Fibroblast of peridontal ligament (primary cell): Measurements from ENCODE around the gene ESRRA.
A peak's percentile ranks its signal among the peaks of the same experiment; 100 is the strongest.
"Not testable (repeated sequence)": the region's sequence is repeated elsewhere in the genome, so short reads cannot be mapped to it uniquely, and the experiment has no call there.

ENCODE experiments used
- DNase-seq: peaks from one replicate; pipeline ENCODE4 v3.0.0-alpha.2; 2010; ENCODE audit errors: extremely low read depth

The ESRRA gene

DNA sequence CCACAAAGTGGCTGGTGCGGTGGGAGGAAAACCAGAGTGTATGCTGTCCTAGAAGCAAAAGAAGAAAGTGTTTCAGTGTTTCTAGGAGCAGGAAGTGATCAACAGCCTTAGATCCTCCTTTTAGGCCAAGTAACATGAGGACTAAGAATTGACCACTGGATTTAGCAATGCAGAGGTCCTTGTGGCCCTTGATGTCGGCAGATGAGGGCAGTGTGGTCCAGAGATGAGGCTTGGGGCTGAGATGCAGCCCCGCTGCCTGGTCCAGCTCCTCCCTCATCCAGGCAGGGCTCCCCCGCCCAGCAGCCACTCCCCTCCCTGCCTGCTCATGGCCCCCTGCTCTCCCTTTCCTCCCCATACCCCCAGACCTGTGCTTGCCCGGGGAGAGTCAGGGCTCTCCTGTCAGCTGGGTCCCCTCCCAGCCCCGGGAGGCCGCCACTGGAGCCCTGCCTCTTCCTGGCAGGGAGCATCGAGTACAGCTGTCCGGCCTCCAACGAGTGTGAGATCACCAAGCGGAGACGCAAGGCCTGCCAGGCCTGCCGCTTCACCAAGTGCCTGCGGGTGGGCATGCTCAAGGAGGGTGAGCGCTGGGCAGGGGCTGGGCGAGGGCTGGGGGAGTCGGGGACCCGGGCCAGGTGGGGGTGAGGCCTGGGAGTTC lies 8.3 kb downstream of the ESRRA start:
- no peak for DNase-seq

- DNase-seq: no peak
These were observed 9.0 kb downstream of the ESRRA start for GRCh38 chr11:64314146-64314804.

DNA sequence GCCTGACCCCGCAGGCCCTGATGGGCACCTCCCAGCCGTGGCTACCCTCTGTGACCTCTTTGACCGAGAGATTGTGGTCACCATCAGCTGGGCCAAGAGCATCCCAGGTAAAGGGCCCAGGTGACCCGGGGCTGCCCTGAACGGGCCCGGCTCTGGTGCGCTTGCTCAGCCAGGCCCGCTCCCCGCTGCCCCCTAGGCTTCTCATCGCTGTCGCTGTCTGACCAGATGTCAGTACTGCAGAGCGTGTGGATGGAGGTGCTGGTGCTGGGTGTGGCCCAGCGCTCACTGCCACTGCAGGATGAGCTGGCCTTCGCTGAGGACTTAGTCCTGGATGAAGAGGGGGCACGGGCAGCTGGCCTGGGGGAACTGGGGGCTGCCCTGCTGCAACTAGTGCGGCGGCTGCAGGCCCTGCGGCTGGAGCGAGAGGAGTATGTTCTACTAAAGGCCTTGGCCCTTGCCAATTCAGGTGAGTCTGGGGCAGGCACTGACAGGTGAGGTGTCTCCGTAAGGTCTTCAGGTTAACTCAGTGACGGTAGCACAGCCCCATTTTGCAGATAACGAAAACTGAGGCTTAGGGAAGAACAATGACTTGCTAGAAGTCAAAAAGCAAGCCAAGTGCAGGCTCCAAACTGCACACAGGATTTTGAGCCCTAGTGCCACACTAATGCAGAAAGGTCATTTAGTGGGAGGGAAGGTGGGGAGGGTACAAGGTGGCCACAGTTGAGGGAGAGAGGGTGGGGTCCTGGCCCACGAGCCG lies 9.7 kb downstream of the ESRRA start:
- DNase-seq: no peak

DNA sequence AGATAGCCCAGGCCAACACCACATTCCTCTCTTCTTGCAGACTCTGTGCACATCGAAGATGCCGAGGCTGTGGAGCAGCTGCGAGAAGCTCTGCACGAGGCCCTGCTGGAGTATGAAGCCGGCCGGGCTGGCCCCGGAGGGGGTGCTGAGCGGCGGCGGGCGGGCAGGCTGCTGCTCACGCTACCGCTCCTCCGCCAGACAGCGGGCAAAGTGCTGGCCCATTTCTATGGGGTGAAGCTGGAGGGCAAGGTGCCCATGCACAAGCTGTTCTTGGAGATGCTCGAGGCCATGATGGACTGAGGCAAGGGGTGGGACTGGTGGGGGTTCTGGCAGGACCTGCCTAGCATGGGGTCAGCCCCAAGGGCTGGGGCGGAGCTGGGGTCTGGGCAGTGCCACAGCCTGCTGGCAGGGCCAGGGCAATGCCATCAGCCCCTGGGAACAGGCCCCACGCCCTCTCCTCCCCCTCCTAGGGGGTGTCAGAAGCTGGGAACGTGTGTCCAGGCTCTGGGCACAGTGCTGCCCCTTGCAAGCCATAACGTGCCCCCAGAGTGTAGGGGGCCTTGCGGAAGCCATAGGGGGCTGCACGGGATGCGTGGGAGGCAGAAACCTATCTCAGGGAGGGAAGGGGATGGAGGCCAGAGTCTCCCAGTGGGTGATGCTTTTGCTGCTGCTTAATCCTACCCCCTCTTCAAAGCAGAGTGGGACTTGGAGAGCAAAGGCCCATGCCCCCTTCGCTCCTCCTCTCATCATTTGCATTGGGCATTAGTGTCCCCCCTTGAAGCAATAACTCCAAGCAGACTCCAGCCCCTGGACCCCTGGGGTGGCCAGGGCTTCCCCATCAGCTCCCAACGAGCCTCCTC lies 10.6 kb downstream of the ESRRA start:
- DNase-seq: not testable (repeated sequence)

- no peak for DNase-seq
These were observed 11.5 kb downstream of the ESRRA start for GRCh38 chr11:64316672-64317324.

DNA sequence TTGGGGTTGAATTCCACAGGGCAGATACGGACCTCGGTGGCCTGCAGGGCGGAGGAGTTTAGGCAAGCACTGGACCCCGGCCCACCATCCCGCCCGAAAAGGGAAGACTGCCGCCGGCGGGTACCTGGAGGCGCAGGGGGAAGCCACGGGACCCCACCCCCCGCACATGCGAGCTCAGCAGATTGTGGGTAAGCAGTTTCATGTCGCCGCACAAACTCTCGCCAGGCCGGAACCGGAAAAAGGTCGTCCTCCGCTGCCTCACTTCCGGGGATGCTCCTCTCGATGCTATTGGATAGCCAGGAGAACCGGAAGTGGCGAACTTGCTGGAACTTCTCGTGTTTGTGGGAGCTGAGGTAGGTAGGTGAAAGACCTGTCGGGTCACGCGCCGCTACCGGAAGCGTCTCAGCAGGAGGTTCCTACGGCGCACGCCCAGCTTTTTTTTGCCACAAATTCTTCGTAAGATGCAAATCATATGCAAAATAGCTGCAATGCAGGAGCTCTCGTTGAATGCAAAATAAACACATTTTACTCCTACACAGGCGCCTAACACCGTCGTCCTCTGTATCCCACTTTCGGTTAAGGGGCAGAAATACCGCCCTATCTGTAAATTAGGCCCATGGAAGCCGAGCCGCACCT lies 12.1 kb downstream of the ESRRA start, which contains the start of gene TRMT112:
Gene TRMT112, minus strand, starts transcription at position 235 of the 636 bp plus-strand sequence. Its CDS starts 33 bp downstream, at position 202.
- peak; percentile 92 for DNase-seq

GRCh38 chr11:64317961-64318765 lies 12.8 kb downstream of the ESRRA start, which contains the start of gene PRDX5:
Gene PRDX5 (plus strand): TSS chr11:64318121. CDS start chr11:64318216, 95 bp downstream.
- DNase-seq: peak; percentile 94

DNA sequence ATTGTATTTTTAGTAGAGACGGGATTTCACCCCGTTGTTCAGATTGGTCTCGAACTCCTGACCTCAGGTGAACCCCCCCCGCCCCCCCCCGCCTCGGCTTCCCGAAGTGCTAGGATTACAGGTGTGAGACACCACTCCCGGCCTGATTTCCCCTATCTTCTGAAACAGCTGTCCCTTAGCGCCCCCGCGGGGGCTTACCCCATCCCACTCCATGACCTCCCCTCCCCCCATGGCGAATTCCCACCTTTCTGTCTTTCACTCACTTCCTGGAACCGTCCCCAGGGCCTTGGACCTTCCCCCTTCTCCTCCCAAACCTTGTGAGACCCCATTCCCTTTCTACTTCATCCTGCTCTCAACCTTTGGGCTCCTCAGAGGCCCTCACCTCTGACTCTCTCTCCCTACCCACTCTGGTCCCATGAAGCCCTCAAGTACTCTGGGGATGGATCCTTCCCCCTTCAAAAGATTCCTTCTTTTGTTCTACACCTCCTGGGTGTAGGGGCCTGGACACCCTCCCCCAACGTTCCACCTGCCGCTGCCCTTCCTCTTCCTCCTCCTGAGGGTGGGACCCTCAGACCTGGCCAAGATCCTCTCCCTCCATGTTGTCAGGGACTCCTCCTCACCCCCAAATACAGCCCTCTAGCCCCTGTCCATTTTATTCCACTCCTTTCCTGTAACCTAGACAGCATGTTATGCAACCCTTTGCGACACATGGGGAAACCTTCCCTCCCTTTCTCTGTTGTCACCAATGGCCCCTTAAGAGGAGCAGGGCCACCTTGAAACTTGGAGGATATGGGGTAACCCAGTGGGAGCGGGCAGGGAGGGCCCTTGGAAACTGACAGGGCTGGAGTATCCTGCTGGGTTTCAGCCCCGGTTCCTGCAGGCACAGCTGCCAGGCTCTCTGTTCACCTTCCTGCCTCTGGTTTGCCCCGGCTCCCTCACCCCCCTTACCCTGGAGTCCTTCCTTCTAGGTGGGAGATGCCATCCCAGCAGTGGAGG lies 13.7 kb downstream of the ESRRA start:
- no peak for DNase-seq

GRCh38 chr11:64320556-64320955 lies 15.2 kb downstream of the ESRRA start:
- no peak for DNase-seq

DNA sequence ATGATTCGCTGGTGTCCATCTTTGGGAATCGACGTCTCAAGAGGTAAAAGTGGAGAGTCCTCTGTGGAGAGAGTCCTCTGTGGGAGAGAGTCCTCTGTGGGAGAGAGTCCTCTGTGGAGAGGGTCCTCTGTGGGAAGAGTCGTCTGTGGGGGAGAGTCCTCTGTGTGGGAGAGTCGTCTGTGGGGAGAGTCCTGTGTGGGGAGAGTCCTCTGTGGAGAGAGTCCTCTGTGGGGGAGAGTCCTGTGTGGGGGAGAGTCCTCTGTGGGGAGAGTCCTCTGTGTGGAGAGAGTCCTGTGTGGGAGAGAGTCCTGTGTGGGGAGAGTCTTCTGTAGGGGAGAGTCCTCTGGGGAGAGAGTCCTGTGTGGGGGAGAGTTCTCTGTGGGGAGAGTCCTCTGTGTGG lies 15.7 kb downstream of the ESRRA start:
- DNase-seq: no peak

- no peak for DNase-seq
These were observed 16.2 kb downstream of the ESRRA start for GRCh38 chr11:64321533-64321932.

DNA sequence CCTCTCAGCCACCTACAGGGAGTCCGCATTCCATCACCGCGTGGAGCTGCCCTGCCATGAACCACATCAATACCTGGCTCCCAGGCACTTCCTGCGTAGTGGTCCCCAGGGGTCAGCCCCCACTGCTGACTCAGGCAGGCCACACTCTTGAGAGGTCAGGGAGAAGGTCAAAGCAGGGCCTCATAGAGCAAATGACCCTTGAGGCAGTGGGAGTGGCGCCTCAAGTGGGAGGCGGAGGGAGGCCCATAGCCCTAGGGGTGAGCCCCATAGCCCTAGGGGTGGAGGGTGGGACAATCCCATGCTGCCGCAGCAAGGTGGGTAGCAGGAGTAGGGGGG lies 17.6 kb downstream of the ESRRA start:
- no peak for DNase-seq

DNA sequence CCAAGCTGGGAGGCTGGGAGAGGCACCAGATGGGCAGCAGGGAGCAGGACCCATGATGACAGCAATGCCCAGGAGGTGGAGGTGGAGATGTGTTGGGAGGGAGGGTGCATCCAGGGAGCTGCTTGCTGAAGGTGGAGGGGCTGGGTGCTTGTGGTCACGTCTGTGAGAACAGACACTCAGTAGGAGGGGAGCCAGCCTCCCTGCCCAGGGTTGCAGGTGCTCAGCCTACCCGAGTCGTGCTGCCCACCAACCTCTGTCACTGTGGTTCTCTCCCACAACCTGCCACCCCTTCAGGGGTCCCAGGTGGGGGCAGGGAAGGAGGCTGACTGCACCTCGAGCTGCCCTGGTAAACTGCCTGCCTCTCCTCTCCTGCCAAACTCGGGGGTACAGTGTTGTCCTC lies 18.0 kb downstream of the ESRRA start:
- no peak for DNase-seq

- not testable (repeated sequence) for DNase-seq
These were observed 18.7 kb downstream of the ESRRA start for GRCh38 chr11:64323984-64324383.

DNA sequence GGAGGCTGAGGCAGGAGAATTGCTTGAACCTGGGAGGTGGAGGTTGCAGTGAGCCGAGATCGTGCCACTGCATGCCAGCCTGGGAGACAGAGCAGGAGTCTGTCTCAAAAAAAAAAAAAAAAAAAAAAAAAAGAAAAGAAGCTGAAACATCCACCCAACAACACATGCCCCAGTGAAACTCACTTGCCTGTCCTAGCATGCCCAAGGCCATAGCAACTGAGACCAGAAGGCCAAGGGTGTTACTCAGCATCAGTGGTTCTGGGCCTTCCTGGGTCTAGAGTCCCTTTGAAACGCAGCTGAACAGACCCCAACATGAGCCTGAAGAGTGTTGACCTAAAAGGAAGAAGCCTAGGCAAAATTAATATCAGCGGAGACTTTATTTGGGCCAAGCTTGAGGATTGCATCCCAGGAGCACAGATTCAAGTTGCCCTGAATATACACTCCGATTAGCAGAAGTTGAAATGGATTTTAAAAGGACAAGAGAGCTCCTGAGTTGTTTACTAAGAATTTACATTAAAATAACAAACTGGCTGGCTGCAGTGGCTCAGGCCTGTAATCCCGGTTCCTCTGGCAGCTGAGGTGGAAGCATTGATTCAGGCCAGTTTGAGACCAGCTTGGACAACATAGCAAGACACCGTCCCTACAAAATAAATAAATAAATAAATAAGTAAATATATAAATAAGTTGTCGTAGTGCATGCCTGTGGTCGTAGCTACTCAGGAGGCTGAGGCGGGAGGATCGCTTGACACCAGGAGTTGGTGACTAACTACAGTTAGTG lies 19.6 kb downstream of the ESRRA start:
- no peak for DNase-seq

- no peak for DNase-seq
These were observed 22.1 kb downstream of the ESRRA start for GRCh38 chr11:64327375-64327774.

GRCh38 chr11:64327993-64328392 lies 22.7 kb downstream of the ESRRA start:
- no peak for DNase-seq

- no peak for DNase-seq
These were observed 25.6 kb downstream of the ESRRA start for GRCh38 chr11:64330888-64331287.
